Umbilical cord (tissue), 2 donors: ENCODE measurements around the gene IL17B. TPM values are rescaled to one million over a fixed set of nuclear protein-coding genes. Genes with fewer than 3 reads are reported as not detected.
"Not testable (repeated sequence)": the region's sequence is repeated elsewhere in the genome, so short reads cannot be mapped to it uniquely, and the experiment has no call there.

Source experiments
- DNase-seq: peaks from one replicate; pipeline ENCODE4 v3.0.0-alpha.2; 2015; ENCODE audit warnings: low spot score
- total RNA-seq: library from RNA; depleted of rRNA; stranded (reverse); fragments of >200 nt; gene quantifications from one replicate; pipeline ENCODE4 v1.2.3, GENCODE V29; 2014; ENCODE audit warnings: low replicate concordance; ENCODE audit not compliant: insufficient read depth

IL17B gene
- total RNA-seq, 1 donor from 2014 or later = not detected

GRCh38 chr5:149400304-149400703, 21.2 kb upstream of the IL17B start:
- peak; percentile 89 for DNase-seq

GRCh38 chr5:149399775-149400174, 20.7 kb upstream of the IL17B start:
- peak; percentile 50 for DNase-seq

GRCh38 chr5:149398747-149399266, 19.7 kb upstream of the IL17B start:
- not testable (repeated sequence) for DNase-seq

- DNase-seq = peak; percentile 92
These were observed 18.4 kb upstream of the IL17B start for GRCh38 chr5:149397530-149397929.

GRCh38 chr5:149394996-149395395, 15.9 kb upstream of the IL17B start:
- not testable (repeated sequence) for DNase-seq

- DNase-seq = no peak
These were observed 13.6 kb upstream of the IL17B start for GRCh38 chr5:149392718-149393117.

GRCh38 chr5:149391524-149391923, 12.4 kb upstream of the IL17B start:
- DNase-seq = no peak

GRCh38 chr5:149391076-149391475, 12.0 kb upstream of the IL17B start:
- DNase-seq = not testable (repeated sequence)

GRCh38 chr5:149389552-149390495, 10.7 kb upstream of the IL17B start:
- DNase-seq = no peak

- no peak for DNase-seq
These were observed 9.6 kb upstream of the IL17B start for GRCh38 chr5:149388498-149389190.

- peak; percentile 95 for DNase-seq
These were observed 8.9 kb upstream of the IL17B start for GRCh38 chr5:149387982-149388381.

GRCh38 chr5:149387081-149387631, 8.1 kb upstream of the IL17B start:
- peak; percentile 65 for DNase-seq

- peak; percentile 57 for DNase-seq
These were observed 7.1 kb upstream of the IL17B start for GRCh38 chr5:149386166-149386565.

GRCh38 chr5:149383399-149383798, 4.3 kb upstream of the IL17B start:
- peak; percentile 82 for DNase-seq

GRCh38 chr5:149382517-149383220, 3.6 kb upstream of the IL17B start:
- DNase-seq = no peak

- peak; percentile 79 for DNase-seq
These were observed 2.9 kb upstream of the IL17B start for GRCh38 chr5:149381986-149382338.

GRCh38 chr5:149381261-149381985, 2.3 kb upstream of the IL17B start:
- DNase-seq = no peak

- peak; percentile 87 for DNase-seq
These were observed 1.5 kb upstream of the IL17B start for GRCh38 chr5:149380466-149381121.

- no peak for DNase-seq
These were observed 804 bp upstream of the IL17B start for GRCh38 chr5:149379818-149380374.

- DNase-seq = peak; percentile 45
These were observed 761 bp downstream of the IL17B start for GRCh38 chr5:149378241-149378820.
